AG09319 (cell line): ENCODE measurements around the gene ENPP4.

Experiments used
- DNase-seq: peaks from one replicate; pipeline ENCODE4 v3.0.0-alpha.2; 2010; ENCODE audit warnings: low read depth; ENCODE audit errors: extremely low read depth
- CTCF ChIP-seq: IDR thresholded peaks from 2 replicates; pipeline ENCODE4 v1.5.1; 2011; ENCODE audit warnings: low read depth, mild to moderate bottlenecking, inconsistent platforms, low read length, moderate library complexity

ENPP4 gene

DNA sequence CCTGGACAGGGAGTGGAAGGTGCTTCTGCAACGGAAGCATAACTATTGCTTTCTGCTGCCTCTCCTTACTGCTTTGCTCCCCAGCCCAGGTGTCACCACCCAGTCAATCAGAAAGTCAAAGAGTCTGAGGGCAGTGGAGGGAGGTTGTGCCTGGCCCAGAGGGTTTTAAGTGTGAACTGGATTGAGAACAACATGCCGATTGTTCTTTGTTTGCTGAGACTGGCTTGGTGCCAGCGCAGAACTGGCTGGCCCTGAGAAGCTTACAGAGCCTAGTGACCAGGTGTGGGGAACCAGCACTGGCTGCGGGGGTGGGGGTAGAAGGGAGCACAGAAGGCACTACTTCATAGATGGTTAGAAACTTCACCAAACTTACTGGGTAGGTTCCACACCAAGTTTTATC, 31.1 kb upstream of the ENPP4 start:
- TF ChIP-seq CTCF = no peak
- no peak for DNase-seq

GRCh38 chr6:46099952-46100351, 29.8 kb upstream of the ENPP4 start:
- DNase-seq = no peak
- no peak for TF ChIP-seq CTCF

DNA sequence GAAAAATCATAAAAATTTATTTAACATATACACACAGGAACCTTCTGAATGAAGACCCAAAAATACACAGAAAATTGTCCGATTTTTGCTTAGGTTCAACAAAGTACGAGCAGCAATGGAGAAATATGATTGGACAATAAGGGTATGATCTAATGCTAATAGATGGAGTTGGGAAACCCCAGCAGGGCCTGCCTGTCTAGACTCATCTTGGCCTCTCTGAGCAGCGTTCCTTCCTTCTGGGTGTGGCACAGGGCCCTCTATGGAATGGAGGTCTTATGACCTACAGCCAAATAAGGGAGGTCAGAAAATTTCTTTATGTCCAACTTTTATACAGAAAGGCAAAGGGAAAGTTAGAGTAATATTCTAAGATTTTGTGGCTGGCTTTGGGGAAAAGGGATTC, 27.7 kb upstream of the ENPP4 start:
- no peak for TF ChIP-seq CTCF
- DNase-seq = no peak

DNA sequence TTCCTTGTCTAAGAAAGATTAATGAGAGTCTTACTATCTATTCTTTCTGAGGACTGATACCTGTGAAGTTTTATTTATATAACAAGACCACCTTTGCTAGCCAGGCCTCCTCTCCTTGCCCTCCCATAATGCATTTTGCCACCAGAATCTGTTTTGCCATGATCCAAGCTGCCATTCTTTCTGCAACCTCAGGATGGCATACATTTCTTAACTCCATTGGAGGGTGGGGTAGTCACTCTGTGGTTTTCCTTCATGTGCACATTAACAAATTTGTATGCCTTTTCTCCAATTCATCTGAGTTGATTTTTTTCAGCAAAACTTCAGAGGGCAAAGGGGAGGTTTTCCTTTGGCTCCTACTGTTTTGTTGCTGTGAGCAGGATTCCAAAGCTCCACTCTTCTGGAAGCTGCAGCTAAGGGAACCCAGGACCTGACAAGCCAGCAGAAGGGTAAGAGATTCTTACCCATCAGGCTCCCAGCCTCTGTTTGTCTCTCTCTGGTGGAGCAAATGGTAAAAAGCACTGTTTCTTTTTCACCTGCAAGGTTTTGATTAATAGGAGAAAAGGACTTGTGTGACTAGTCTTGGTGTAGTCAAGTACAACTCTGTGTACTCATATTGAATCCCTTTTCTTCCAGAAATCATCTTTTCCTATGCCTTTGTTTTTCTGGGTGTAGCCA, 26.2 kb upstream of the ENPP4 start:
- TF ChIP-seq CTCF = no peak
- DNase-seq = no peak

DNA sequence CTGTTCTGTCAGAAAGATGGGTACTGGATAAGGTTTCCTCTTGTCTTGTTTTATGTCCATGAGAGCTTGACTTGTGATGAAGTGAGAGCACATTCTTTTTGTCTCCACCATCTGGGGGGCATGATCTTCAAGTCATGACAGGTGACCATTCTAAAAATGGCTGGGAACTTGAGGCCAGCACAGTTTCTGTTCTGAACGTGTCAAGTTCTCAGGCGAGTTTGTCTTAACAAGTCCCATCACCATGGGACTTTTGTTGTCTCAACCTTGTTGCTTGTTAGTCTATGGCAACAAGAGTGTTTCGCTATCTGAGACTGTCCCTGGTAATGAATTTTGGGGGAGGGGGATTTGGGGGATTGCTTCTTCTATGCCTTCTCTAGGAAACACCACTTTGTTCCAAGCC, 25.6 kb upstream of the ENPP4 start:
- DNase-seq = no peak

GRCh38 chr6:46105568-46105967, 24.2 kb upstream of the ENPP4 start:
- no peak for TF ChIP-seq CTCF
- no peak for DNase-seq

More for the DNA sequence above, 25.6 kb upstream of the ENPP4 start:
- no peak for TF ChIP-seq CTCF

- no peak for TF ChIP-seq CTCF
- no peak for DNase-seq
Observed at GRCh38 chr6:46113370-46113769, 16.4 kb upstream of the ENPP4 start.
